Heart left ventricle (tissue), 13 donors: Measurements from ENCODE around the gene IGDCC3.

ENCODE experiments used
- CTCF ChIP-seq, 12 donors: fragments of 200-600 bp; sonication (generic) in 4 of 12; IDR thresholded peaks; one replicate each; pipeline versions ENCODE4 v1.5.0 to v1.8.0; 2018 to 2022; ENCODE audit warnings: antibody characterized with exemption in 12 of 12, mild to moderate bottlenecking in 5 of 12
- POLR2A ChIP-seq, 2 donors: fragments of 450-650 bp; IDR thresholded peaks; one replicate each; pipeline ENCODE4 v1.6.1; 2017; ENCODE audit warnings: antibody characterized with exemption in 2 of 2, mild to moderate bottlenecking in 2 of 2, moderate library complexity in 2 of 2
- donor health status: ischemic (EF 13 %, LVEDD 7.1; RV severe dilation, severe dysfunction).
- donor health status: DM: no; HTN: yes; CAD: no.
- donor health status: DM: no; HTN: no; CAD: no.
- donor health status: ischemic (EF 25% LVEDD 6.9; RV normal size, moderate dysfunction).
- donor health status: ischemic (EF 25% LVEDD 5.7; RV mildly dilated, moderate dysfunction).
- donor health status: ischemic (EF 35%, LVEDD 5.7; RV mildly dilated, moderate dysfunction).
- donor health status: nonischemic (EF 11% LVEDD 7.7; RV severe dilation, severe dysfunction).
- donor health status: DM: yes; HTN: yes; CAD: no.
- donor health status: PGD.
- donor health status: ischemic (EF 29% LVEDD 5.4; RV normal size, mild dysfunction).
- donor health status: nonischemic (EF 23%, LVEDD 6.1; RV moderate dilation, normal function).

GRCh38 chr15:65399001-65399706, 21.4 kb upstream of the IGDCC3 start:
- no peak for TF ChIP-seq POLR2A (IDR thresholded peaks at IDR 0.05)
- TF ChIP-seq CTCF (IDR thresholded peaks at IDR 0.05): no peak
